Esophagus muscularis mucosa (tissue), 4 donors: ENCODE results near the gene LIN52.

Experiments used
- CTCF ChIP-seq, 3 experiments: fragments of 200-600 bp in 2 of 3; fragments of 450-650 bp in 1 of 3; sonication (generic) in 2 of 3; IDR thresholded peaks; one replicate each; pipeline ENCODE4 v1.5.1; 2017 to 2019; ENCODE audit warnings: antibody characterized with exemption in 3 of 3, mild to moderate bottlenecking in 2 of 3, moderate library complexity in 1 of 3
- EP300 ChIP-seq: sonication (generic); formaldehyde crosslinking; IDR thresholded peaks from one replicate; pipeline ENCODE4 v1.6.1; 2017; ENCODE audit warnings: antibody characterized with exemption
- POLR2A ChIP-seq: fragments of 450-650 bp; IDR thresholded peaks from one replicate; pipeline ENCODE4 v1.6.1; 2017; ENCODE audit warnings: antibody characterized with exemption, moderate library complexity, mild to moderate bottlenecking, low read depth

- TF ChIP-seq CTCF (IDR thresholded peaks at IDR 0.05) (no peak), POLR2A (no peak), EP300 (no peak)
Measured at GRCh38 chr14:74155287-74155686, 70.5 kb downstream of the LIN52 start.
